Superior temporal gyrus (tissue), 1 donor: ENCODE data around the gene IMPG1.

Source experiments
- DNase-seq: peaks from one replicate; pipeline ENCODE4 v3.0.0-alpha.2; 2016; ENCODE audit errors: extremely low spot score

The IMPG1 gene

GRCh38 chr6:76072562-76072961 is at the start of gene IMPG1:
Gene IMPG1, minus strand, starts transcription at chr6:76072662. Its CDS starts 174 bp downstream, at chr6:76072488.
- no peak for DNase-seq

GRCh38 chr6:76120302-76120701 is 47.8 kb upstream of the IMPG1 start:
- DNase-seq, result no peak

- no peak for DNase-seq
Measured at GRCh38 chr6:76073281-76073680, 819 bp upstream of the IMPG1 start.

- no peak for DNase-seq
Measured at GRCh38 chr6:76057469-76057868, 15.0 kb downstream of the IMPG1 start.

- DNase-seq, result no peak
Measured at GRCh38 chr6:76052314-76052713, 20.1 kb downstream of the IMPG1 start.

- DNase-seq, result no peak
Measured at GRCh38 chr6:76043690-76044089, 28.8 kb downstream of the IMPG1 start.

GRCh38 chr6:76035713-76036112 is 36.7 kb downstream of the IMPG1 start:
- DNase-seq, result no peak

GRCh38 chr6:76026101-76026500 is 46.4 kb downstream of the IMPG1 start:
- no peak for DNase-seq

- DNase-seq, result no peak
Measured at GRCh38 chr6:76014626-76015530, 57.6 kb downstream of the IMPG1 start.

- no peak for DNase-seq
Measured at GRCh38 chr6:76004202-76004601, 68.3 kb downstream of the IMPG1 start.

GRCh38 chr6:76003686-76004085 is 68.8 kb downstream of the IMPG1 start:
- no peak for DNase-seq

GRCh38 chr6:76003113-76003512 is 69.3 kb downstream of the IMPG1 start:
- no peak for DNase-seq

- no peak for DNase-seq
Measured at GRCh38 chr6:76000629-76001028, 71.8 kb downstream of the IMPG1 start.

- DNase-seq, result no peak
Measured at GRCh38 chr6:75997696-75998095, 74.8 kb downstream of the IMPG1 start.

GRCh38 chr6:75993236-75994162 is 79.0 kb downstream of the IMPG1 start:
- DNase-seq, result no peak

- no peak for DNase-seq
Measured at GRCh38 chr6:75991941-75992340, 80.5 kb downstream of the IMPG1 start.

GRCh38 chr6:75986935-75987334 is 85.5 kb downstream of the IMPG1 start:
- DNase-seq, result no peak

- DNase-seq, result no peak
Measured at GRCh38 chr6:75975904-75976303, 96.6 kb downstream of the IMPG1 start.

GRCh38 chr6:75970093-75970492 is 102.4 kb downstream of the IMPG1 start:
- DNase-seq, result no peak

- no peak for DNase-seq
Measured at GRCh38 chr6:75968143-75968542, 104.3 kb downstream of the IMPG1 start.

- DNase-seq, result no peak
Measured at GRCh38 chr6:75963569-75963968, 108.9 kb downstream of the IMPG1 start.

GRCh38 chr6:75952128-75952527 is 120.3 kb downstream of the IMPG1 start:
- DNase-seq, result no peak

- no peak for DNase-seq
Measured at GRCh38 chr6:75947935-75948334, 124.5 kb downstream of the IMPG1 start.
